Lower lobe of right lung (tissue), 2 donors: ENCODE measurements around the gene SMARCC2. TPM values are rescaled to one million over a fixed set of nuclear protein-coding genes. Genes with fewer than 3 reads are reported as not detected.

Experiments
- ATAC-seq, 2 donors: fragments of 200-7000 bp; cut with Tn5 transposase; one replicate each; pipeline ENCODE4 v1.9.1; 2020 to 2022; ENCODE audit warnings: mild to moderate bottlenecking in 2 of 2, moderate library complexity in 2 of 2
- DNase-seq: peaks from one replicate; pipeline ENCODE4 v3.0.0-alpha.2; 2020
- H3K27ac ChIP-seq: fragments of 200-600 bp; one replicate; pipeline ENCODE4 v1.8.0; 2022
- H3K27me3 ChIP-seq: fragments of 200-600 bp; one replicate; pipeline ENCODE4 v1.8.0; 2022; ENCODE audit warnings: low read depth
- H3K36me3 ChIP-seq: fragments of 200-600 bp; one replicate; pipeline ENCODE4 v1.8.0; 2022; ENCODE audit warnings: mild to moderate bottlenecking
- H3K4me1 ChIP-seq: fragments of 200-600 bp; one replicate; pipeline ENCODE4 v1.8.0; 2022
- H3K4me3 ChIP-seq: fragments of 200-600 bp; one replicate; pipeline ENCODE4 v1.8.0; 2022; ENCODE audit warnings: mild to moderate bottlenecking
- H3K9me3 ChIP-seq: fragments of 200-600 bp; one replicate; pipeline ENCODE4 v1.8.0; 2022
- intact Hi-C: fragments of 100-400 bp; cut with DNase I; formaldehyde crosslinking; loops from one replicate; pipeline ENCODE4 v1.11.0; 2022
- total RNA-seq: library from RNA; stranded (reverse); fragmentation: NEBNext Ultra II Directional; extraction: Animal tissue kit (Norgen Biotek cat#: 25700); gene quantifications from one replicate; pipeline ENCODE4 v1.2.1, GENCODE V29; 2021
- TF ChIP-seq, protein P1 (sequence below): fragments of 200-600 bp; IDR thresholded peaks from one replicate; pipeline ENCODE4 v1.8.0; 2022; ENCODE audit warnings: antibody characterized with exemption, mild to moderate bottlenecking
- donor health status: DM: no; HTN: yes; CAD: no; lungs with severe emphysema.

Gene SMARCC2
- total RNA-seq, 1 donor from 2014 or later: 115 TPM

- Histone ChIP-seq H3K27ac (no peak overlapping the region), H3K36me3 (peaks cover 99% of the 10 kb centered on the region), H3K27me3 (no peaks in the 10 kb centered on the region), H3K4me3 (no peak overlapping the region), H3K4me1 (peaks cover 2% of the 10 kb centered on the region), H3K9me3 (no peaks in the 10 kb centered on the region)
- DNase-seq (no peak), ATAC-seq (no peak)
- intact Hi-C loops: no loop called here
- TF ChIP-seq, protein P1, sequence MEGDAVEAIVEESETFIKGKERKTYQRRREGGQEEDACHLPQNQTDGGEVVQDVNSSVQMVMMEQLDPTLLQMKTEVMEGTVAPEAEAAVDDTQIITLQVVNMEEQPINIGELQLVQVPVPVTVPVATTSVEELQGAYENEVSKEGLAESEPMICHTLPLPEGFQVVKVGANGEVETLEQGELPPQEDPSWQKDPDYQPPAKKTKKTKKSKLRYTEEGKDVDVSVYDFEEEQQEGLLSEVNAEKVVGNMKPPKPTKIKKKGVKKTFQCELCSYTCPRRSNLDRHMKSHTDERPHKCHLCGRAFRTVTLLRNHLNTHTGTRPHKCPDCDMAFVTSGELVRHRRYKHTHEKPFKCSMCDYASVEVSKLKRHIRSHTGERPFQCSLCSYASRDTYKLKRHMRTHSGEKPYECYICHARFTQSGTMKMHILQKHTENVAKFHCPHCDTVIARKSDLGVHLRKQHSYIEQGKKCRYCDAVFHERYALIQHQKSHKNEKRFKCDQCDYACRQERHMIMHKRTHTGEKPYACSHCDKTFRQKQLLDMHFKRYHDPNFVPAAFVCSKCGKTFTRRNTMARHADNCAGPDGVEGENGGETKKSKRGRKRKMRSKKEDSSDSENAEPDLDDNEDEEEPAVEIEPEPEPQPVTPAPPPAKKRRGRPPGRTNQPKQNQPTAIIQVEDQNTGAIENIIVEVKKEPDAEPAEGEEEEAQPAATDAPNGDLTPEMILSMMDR: no peak
These were observed 51.3 kb downstream of the SMARCC2 start for GRCh38 chr12:56137853-56138571.

GRCh38 chr12:56134897-56135296 lies 54.4 kb downstream of the SMARCC2 start:
- Histone ChIP-seq H3K9me3 (no peaks in the 10 kb centered on the region), H3K36me3 (peaks cover 98% of the 10 kb centered on the region), H3K27ac (no peak overlapping the region), H3K4me1 (peaks cover 10% of the 10 kb centered on the region), H3K4me3 (no peak overlapping the region), H3K27me3 (no peaks in the 10 kb centered on the region)
- TF ChIP-seq, protein P1: no peak
- DNase-seq: no peak
- intact Hi-C loops: no loop called here
- no peak for ATAC-seq

- ATAC-seq (no peak), DNase-seq (no peak)
- Histone ChIP-seq H3K36me3 (peaks cover 58% of the 10 kb centered on the region), H3K27me3 (no peaks in the 10 kb centered on the region), H3K27ac (no peak overlapping the region), H3K4me3 (no peak overlapping the region), H3K4me1 (peaks cover 33% of the 10 kb centered on the region), H3K9me3 (no peaks in the 10 kb centered on the region)
- TF ChIP-seq, protein P1: no peak
- intact Hi-C loops: no loop called here
These were observed 58.4 kb downstream of the SMARCC2 start for GRCh38 chr12:56130876-56131275.

GRCh38 chr12:56129942-56130495 lies 59.3 kb downstream of the SMARCC2 start:
- Histone ChIP-seq H3K9me3 (no peaks in the 10 kb centered on the region), H3K27ac (peak overlapping the region; percentile 88), H3K27me3 (no peaks in the 10 kb centered on the region), H3K4me3 (peak overlapping the region; percentile 89), H3K36me3 (peaks cover 50% of the 10 kb centered on the region), H3K4me1 (peaks cover 42% of the 10 kb centered on the region)
- intact Hi-C loops: no loop called here
- TF ChIP-seq, protein P1: no peak
- DNase-seq: no peak
- ATAC-seq: no peak

- ATAC-seq (peak; percentile 69 to 75), DNase-seq (peak; percentile 82)
- intact Hi-C loops: no loop called here
- peaks cover 47% of the 10 kb centered on the region for H3K4me1 ChIP-seq
- TF ChIP-seq, protein P1: no peak
- peak overlapping the region; percentile 88 for H3K27ac ChIP-seq
- peaks cover 43% of the 10 kb centered on the region for H3K36me3 ChIP-seq
- H3K9me3 ChIP-seq: no peaks in the 10 kb centered on the region
- peak overlapping the region; percentile 89 for H3K4me3 ChIP-seq
- H3K27me3 ChIP-seq: no peaks in the 10 kb centered on the region
These were observed 59.9 kb downstream of the SMARCC2 start for GRCh38 chr12:56129206-56129941.
